Measurements from ENCODE around the gene JAK1.

JAK1 gene

GRCh38 chr1:64895500-64895899, 70.8 kb downstream of the JAK1 start:
- Histone ChIP-seq H3K4me3 (ENCODE audit: insufficient read length, low read depth) (no peak overlapping the region), H3K9me3 (ENCODE audit: insufficient read depth, low read length) (no peaks in the 10 kb centered on the region), H3K36me3 (ENCODE audit: insufficient read depth, insufficient read length, low read length) (no peaks in the 10 kb centered on the region), H3K4me1 (ENCODE audit: insufficient read depth, insufficient read length) (peaks cover 5% of the 10 kb centered on the region), H3K9ac (ENCODE audit: insufficient read length, low read depth) (no peak overlapping the region), H3K27me3 (ENCODE audit: insufficient read depth, insufficient read length) (no peaks in the 10 kb centered on the region)
- DNase-seq (ENCODE audit: low read depth, low spot score), result no peak
- TF ChIP-seq ZNF274 (IDR thresholded peaks at IDR 0.05; ENCODE audit: low read depth, low read length), result no peak
- TF ChIP-seq SUZ12 (IDR thresholded peaks at IDR 0.05; ENCODE audit: extremely low read depth, insufficient read depth, insufficient read length), result no peak
- no peak for TF ChIP-seq YY1 (IDR thresholded peaks at IDR 0.05; ENCODE audit: insufficient read depth, insufficient read length)

- H3K27me3 ChIP-seq (ENCODE audit: insufficient read depth, insufficient read length), result no peaks in the 10 kb centered on the region
- H3K4me3 ChIP-seq (ENCODE audit: insufficient read length, low read depth), result no peak overlapping the region
- peaks cover 5% of the 10 kb centered on the region for H3K4me1 ChIP-seq (ENCODE audit: insufficient read depth, insufficient read length)
- no peak overlapping the region for H3K9ac ChIP-seq (ENCODE audit: insufficient read length, low read depth)
- H3K9me3 ChIP-seq (ENCODE audit: insufficient read depth, low read length), result no peaks in the 10 kb centered on the region
- no peak for DNase-seq (ENCODE audit: low read depth, low spot score)
- TF ChIP-seq SUZ12 (IDR thresholded peaks at IDR 0.05; ENCODE audit: extremely low read depth, insufficient read depth, insufficient read length), result no peak
- TF ChIP-seq ZNF274 (IDR thresholded peaks at IDR 0.05; ENCODE audit: low read depth, low read length), result no peak
- TF ChIP-seq YY1 (IDR thresholded peaks at IDR 0.05; ENCODE audit: insufficient read depth, insufficient read length), result no peak
- no peaks in the 10 kb centered on the region for H3K36me3 ChIP-seq (ENCODE audit: insufficient read depth, insufficient read length, low read length)
Observed at GRCh38 chr1:64894438-64895196, 71.7 kb downstream of the JAK1 start.

GRCh38 chr1:64893921-64894320, 72.4 kb downstream of the JAK1 start:
- Histone ChIP-seq H3K4me1 (ENCODE audit: insufficient read depth, insufficient read length) (peaks cover 5% of the 10 kb centered on the region), H3K36me3 (ENCODE audit: insufficient read depth, insufficient read length, low read length) (no peaks in the 10 kb centered on the region), H3K27me3 (ENCODE audit: insufficient read depth, insufficient read length) (no peaks in the 10 kb centered on the region), H3K4me3 (ENCODE audit: insufficient read length, low read depth) (no peak overlapping the region), H3K9ac (ENCODE audit: insufficient read length, low read depth) (no peak overlapping the region), H3K9me3 (ENCODE audit: insufficient read depth, low read length) (no peaks in the 10 kb centered on the region)
- TF ChIP-seq YY1 (IDR thresholded peaks at IDR 0.05; ENCODE audit: insufficient read depth, insufficient read length) (no peak), ZNF274 (IDR thresholded peaks at IDR 0.05; ENCODE audit: low read depth, low read length) (no peak), SUZ12 (IDR thresholded peaks at IDR 0.05; ENCODE audit: extremely low read depth, insufficient read depth, insufficient read length) (no peak)
- no peak for DNase-seq (ENCODE audit: low read depth, low spot score)

GRCh38 chr1:64892576-64893573, 73.5 kb downstream of the JAK1 start:
- no peaks in the 10 kb centered on the region for H3K27me3 ChIP-seq (ENCODE audit: insufficient read depth, insufficient read length)
- no peak for DNase-seq (ENCODE audit: low read depth, low spot score)
- H3K4me3 ChIP-seq (ENCODE audit: insufficient read length, low read depth), result no peak overlapping the region
- H3K36me3 ChIP-seq (ENCODE audit: insufficient read depth, insufficient read length, low read length), result no peaks in the 10 kb centered on the region
- no peaks in the 10 kb centered on the region for H3K9me3 ChIP-seq (ENCODE audit: insufficient read depth, low read length)
- peaks cover 5% of the 10 kb centered on the region for H3K4me1 ChIP-seq (ENCODE audit: insufficient read depth, insufficient read length)
- H3K9ac ChIP-seq (ENCODE audit: insufficient read length, low read depth), result no peak overlapping the region
- TF ChIP-seq YY1 (IDR thresholded peaks at IDR 0.05; ENCODE audit: insufficient read depth, insufficient read length), result no peak
- no peak for TF ChIP-seq SUZ12 (IDR thresholded peaks at IDR 0.05; ENCODE audit: extremely low read depth, insufficient read depth, insufficient read length)
- no peak for TF ChIP-seq ZNF274 (IDR thresholded peaks at IDR 0.05; ENCODE audit: low read depth, low read length)

GRCh38 chr1:64891448-64891825, 74.9 kb downstream of the JAK1 start:
- H3K36me3 ChIP-seq (ENCODE audit: insufficient read depth, insufficient read length, low read length), result no peaks in the 10 kb centered on the region
- H3K4me3 ChIP-seq (ENCODE audit: insufficient read length, low read depth), result no peak overlapping the region
- no peak overlapping the region for H3K9ac ChIP-seq (ENCODE audit: insufficient read length, low read depth)
- no peak for TF ChIP-seq YY1 (IDR thresholded peaks at IDR 0.05; ENCODE audit: insufficient read depth, insufficient read length)
- TF ChIP-seq ZNF274 (IDR thresholded peaks at IDR 0.05; ENCODE audit: low read depth, low read length), result no peak
- TF ChIP-seq SUZ12 (IDR thresholded peaks at IDR 0.05; ENCODE audit: extremely low read depth, insufficient read depth, insufficient read length), result no peak
- no peaks in the 10 kb centered on the region for H3K4me1 ChIP-seq (ENCODE audit: insufficient read depth, insufficient read length)
- DNase-seq (ENCODE audit: low read depth, low spot score), result no peak
- H3K27me3 ChIP-seq (ENCODE audit: insufficient read depth, insufficient read length), result no peaks in the 10 kb centered on the region
- H3K9me3 ChIP-seq (ENCODE audit: insufficient read depth, low read length), result no peaks in the 10 kb centered on the region

- DNase-seq (ENCODE audit: low read depth, low spot score), result no peak
- Histone ChIP-seq H3K27me3 (ENCODE audit: insufficient read depth, insufficient read length) (no peaks in the 10 kb centered on the region), H3K9me3 (ENCODE audit: insufficient read depth, low read length) (no peaks in the 10 kb centered on the region), H3K9ac (ENCODE audit: insufficient read length, low read depth) (no peak overlapping the region), H3K36me3 (ENCODE audit: insufficient read depth, insufficient read length, low read length) (no peaks in the 10 kb centered on the region), H3K4me1 (ENCODE audit: insufficient read depth, insufficient read length) (no peaks in the 10 kb centered on the region), H3K4me3 (ENCODE audit: insufficient read length, low read depth) (no peak overlapping the region)
- TF ChIP-seq SUZ12 (IDR thresholded peaks at IDR 0.05; ENCODE audit: extremely low read depth, insufficient read depth, insufficient read length) (no peak), YY1 (IDR thresholded peaks at IDR 0.05; ENCODE audit: insufficient read depth, insufficient read length) (no peak), ZNF274 (IDR thresholded peaks at IDR 0.05; ENCODE audit: low read depth, low read length) (no peak)
Observed at GRCh38 chr1:64890699-64891447, 75.5 kb downstream of the JAK1 start.

All from NT2/D1 (cell line).